K562 (cell line): ENCODE data around the gene RBM17. TPM values are rescaled to one million over a fixed set of nuclear protein-coding genes. Genes with fewer than 3 reads are reported as not detected.

Experiments
- ATAC-seq: fragments of 200-7000 bp; cut with Tn5 transposase; 3 replicates; pipeline ENCODE4 v1.9.1; 2020; ENCODE audit warnings: moderate library complexity
- BruUV-seq: library from RNA; stranded (reverse); fragments of 400-500 nt; replicated peaks from 2 replicates; lab custom pipeline; 2021; lab: Mats Ljungman, UMichigan
- CTCF ChIA-PET: fragments of 300-600 bp; formaldehyde crosslinking; extraction: SDS; loops from one replicate; lab custom pipeline; 2021; ENCODE audit warnings: low intra/inter-chr PET ratio; lab: Yijun Ruan, JAX
- POLR2A ChIA-PET: fragments of 300-600, 350-650 bp; sonication (Branson Sonifier 250); formaldehyde crosslinking; extraction: SDS; loops from one replicate; lab custom pipeline; 2021; ENCODE audit warnings: antibody characterized with exemption, inconsistent platforms; lab: Yijun Ruan, JAX
- DNase-seq, 4 experiments: peaks; one replicate each; pipeline versions ENCODE4 v3.0.0 to v3.0.0-alpha.2; 2011 to 2018; ENCODE audit warnings: low spot score in 3 of 4, mixed read lengths in 3 of 4; ENCODE audit errors: extremely low read depth in 1 of 4
- FAIRE-seq: peaks from 2 replicates; lab custom pipeline; 2011; peaks lifted over from hg19 to GRCh38; lab: Jason Lieb, UNC
- H2AFZ ChIP-seq: 2 replicates; pipeline ENCODE4 v1.6.0; 2011; ENCODE audit warnings: low read depth, low read length, control low read depth, inconsistent platforms
- H3K27ac ChIP-seq: fragments of 200-600 bp; 3 replicates; pipeline ENCODE4 v1.8.0; 2011; ENCODE audit warnings: low read depth, mild to moderate bottlenecking, control low read depth, inconsistent platforms, low read length, moderate library complexity, mixed read lengths; ENCODE audit errors: extremely low read depth
- H3K27me3 ChIP-seq, 2 experiments: fragments of 300-600 bp in 1 of 2; 2 replicates in 1 of 2; 3 replicates in 1 of 2; pipeline versions ENCODE4 v1.6.0 to v1.8.0; 2011; ENCODE audit warnings: inconsistent platforms in 2 of 2, low read length in 2 of 2, mild to moderate bottlenecking in 1 of 2, mixed read lengths in 1 of 2, moderate library complexity in 1 of 2; ENCODE audit not compliant: control insufficient read depth in 2 of 2, insufficient read depth in 2 of 2
- H3K36me3 ChIP-seq: fragments of 300-600 bp; 3 replicates; pipeline ENCODE4 v1.8.0; 2011; ENCODE audit warnings: mild to moderate bottlenecking, low read length, inconsistent platforms; ENCODE audit not compliant: control insufficient read depth, insufficient read depth
- H3K4me1 ChIP-seq, 2 experiments: fragments of 200-600 bp in 1 of 2; replicated peaks in 1 of 2; 2 replicates in 1 of 2; 3 replicates in 1 of 2; pipeline versions ENCODE4 v1.5.1 to v1.8.0; 2011; ENCODE audit warnings: inconsistent platforms in 2 of 2, low read length in 2 of 2, mild to moderate bottlenecking in 1 of 2, mixed read lengths in 1 of 2, moderate library complexity in 1 of 2; ENCODE audit not compliant: control insufficient read depth in 2 of 2, insufficient read depth in 2 of 2
- H3K4me2 ChIP-seq: 2 replicates; pipeline ENCODE4 v1.6.1; 2011; ENCODE audit warnings: low read length, control low read depth, inconsistent platforms, mixed read lengths; ENCODE audit not compliant: insufficient read depth
- H3K4me3 ChIP-seq: fragments of 200-600 bp; sonication (generic), shearing (Covaris generic); 2 replicates; pipeline ENCODE4 v1.5.1; 2016; ENCODE audit warnings: control low read depth, inconsistent platforms
- H3K79me2 ChIP-seq: fragments of 200-600 bp; 3 replicates; pipeline ENCODE4 v1.8.0; 2011; ENCODE audit warnings: low read length, inconsistent platforms; ENCODE audit not compliant: control insufficient read depth, insufficient read depth
- H3K9ac ChIP-seq, 2 experiments: 2 replicates each; pipeline versions ENCODE4 v1.6.0 to v1.6.1; 2011; ENCODE audit warnings: low read depth in 2 of 2, low read length in 2 of 2, control low read depth in 1 of 2, inconsistent platforms in 1 of 2, mild to moderate bottlenecking in 1 of 2, mixed read lengths in 1 of 2; ENCODE audit not compliant: insufficient read depth in 1 of 2
- H3K9me1 ChIP-seq: one replicate; pipeline ENCODE4 v1.6.0; 2011; ENCODE audit warnings: inconsistent platforms, mild to moderate bottlenecking, low read length, moderate library complexity; ENCODE audit not compliant: control insufficient read depth, insufficient read depth
- H3K9me3 ChIP-seq: replicated peaks from 2 replicates; pipeline ENCODE4 v1.5.1; 2011; ENCODE audit warnings: low read depth, low read length, inconsistent platforms; ENCODE audit not compliant: control insufficient read depth, insufficient read depth
- H4K20me1 ChIP-seq: replicated peaks from 2 replicates; pipeline ENCODE4 v1.6.1; 2011; ENCODE audit warnings: low read length, inconsistent platforms, mixed read lengths; ENCODE audit not compliant: control insufficient read depth, insufficient read depth
- CBFA2T3 ChIP-seq: fragments of 450-650 bp; IDR thresholded peaks from 2 replicates; pipeline ENCODE4 v1.6.1; 2017
- CBX1 ChIP-seq: sonication (generic); IDR thresholded peaks from 2 replicates; pipeline ENCODE4 v1.6.1; 2016; ENCODE audit warnings: antibody characterized with exemption, low read depth, mild to moderate bottlenecking
- ETS2 ChIP-seq: IDR thresholded peaks from 2 replicates; pipeline ENCODE4 v1.6.1; 2016; ENCODE audit warnings: borderline replicate concordance, missing genetic modification characterization, mild to moderate bottlenecking, moderate library complexity, missing compliant biosample characterization; ENCODE audit not compliant: poor library complexity, severe bottlenecking
- MCM5 ChIP-seq: fragments of 450-650 bp; IDR thresholded peaks from 2 replicates; pipeline ENCODE4 v1.6.1; 2016; ENCODE audit warnings: low read depth
- PHB ChIP-seq: fragments of 250-450 bp; sonication (Bioruptor Pico); IDR thresholded peaks from 2 replicates; pipeline ENCODE4 v1.5.0; 2021
- RNF2 ChIP-seq: sonication (generic); IDR thresholded peaks from 2 replicates; pipeline ENCODE4 v1.6.1; 2016
- ZFP30 ChIP-seq: fragments of 250-450 bp; sonication (Bioruptor Pico); IDR thresholded peaks from 2 replicates; pipeline ENCODE4 v1.8.0; 2022; ENCODE audit warnings: moderate library complexity, mild to moderate bottlenecking, inconsistent platforms, borderline replicate concordance
- ZNF780A ChIP-seq: fragments of 250-450 bp; sonication (Bioruptor Pico); IDR thresholded peaks from 2 replicates; pipeline ENCODE4 v1.5.0; 2021; ENCODE audit warnings: mild to moderate bottlenecking
- WGBS: fragments of 100-300 bp; shearing (Covaris generic); methylation state at CpG from one replicate; pipeline ENCODE4 v1.1.6; 2016; ENCODE audit warnings: low coverage, mixed read lengths; ENCODE audit not compliant: insufficient coverage; ENCODE audit errors: missing lambda C conversion rate; 5-methylcytosine and 5-hydroxymethylcytosine counted together
- in situ Hi-C: fragments of 300-500 bp; cut with MboI; formaldehyde crosslinking; loops from 4 replicates; pipeline ENCODE4 v1.15.0; 2018; ENCODE audit warnings: inconsistent platforms, mixed read lengths
- intact Hi-C: fragments of 100-400 bp; cut with micrococcal nuclease; formaldehyde crosslinking; loops from 2 replicates; pipeline ENCODE4 v1.14.2; 2022
- polyA plus RNA-seq, 8 experiments: library from polyadenylated mRNA; depleted of rRNA in 4 of 8; stranded (reverse) in 5 of 8; unstranded in 3 of 8; fragments of >200 nt; fragmentation: Nextera tagmentation in 2 of 8; fragmentation: Illumina TruSeq in 1 of 8; extraction: Ambion mirVana in 2 of 8; extraction: Trizol in 1 of 8; gene quantifications; 2 replicates each; pipeline versions ENCODE4 v1.2.1 to v1.2.3, GENCODE V29; 2011 to 2014; ENCODE audit warnings: inconsistent platforms in 1 of 8, missing spikeins in 1 of 8
- total RNA-seq, 7 experiments: library from RNA; depleted of rRNA in 6 of 7; stranded (reverse); fragments of >200 nt in 6 of 7; fragmentation: Illumina TruSeq in 2 of 7; extraction: Trizol in 2 of 7; gene quantifications; 2 replicates each; pipeline versions ENCODE4 v1.2.1 to v1.2.3, GENCODE V29; 2011 to 2021; ENCODE audit warnings: low replicate concordance in 1 of 7

RBM17 gene
- total and polyA plus RNA-seq, 9 of the 15 experiments (the other 6 are each of a cell fraction or from before 2014, with no cell fraction given) = 23.6 to 217 (median 124) TPM

DNA sequence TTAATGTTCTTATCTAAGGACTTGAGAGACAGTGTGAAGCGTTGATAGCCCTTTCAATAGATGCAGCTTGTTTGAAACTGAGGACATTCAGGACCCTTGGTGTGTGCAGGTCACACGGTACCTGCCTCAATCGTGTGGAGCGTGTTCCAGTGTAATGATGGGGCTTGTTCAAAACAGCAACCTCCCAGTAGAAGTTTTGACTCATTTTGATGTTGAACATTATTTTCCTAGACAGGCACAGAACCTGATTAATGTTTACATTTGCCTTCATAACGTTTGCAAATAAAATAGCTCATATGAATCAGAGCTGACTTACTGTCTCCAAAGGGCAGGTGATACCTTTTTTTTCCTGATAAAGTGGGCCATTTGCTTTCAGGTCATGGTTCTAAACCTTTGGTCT lies 21.3 kb downstream of the RBM17 start:
- no peak overlapping the region for H3K4me2 ChIP-seq
- no peaks in the 10 kb centered on the region; a peak in 1 of 5 replicates for H3K4me1 ChIP-seq
- peaks cover 96% of the 10 kb centered on the region for H3K36me3 ChIP-seq
- intact Hi-C loops = no loop called here
- no peak for TF ChIP-seq CBFA2T3
- no peak for TF ChIP-seq PHB (CRISPR knock-in tag)
- no peak for TF ChIP-seq ZFP30 (CRISPR knock-in tag)
- TF ChIP-seq ETS2 (tag) = no peak
- TF ChIP-seq MCM5 = no peak
- TF ChIP-seq ZNF780A (CRISPR knock-in tag) = no peak
- TF ChIP-seq CBX1 = no peak
- TF ChIP-seq RNF2 = no peak
- TF ChIP-seq, all 486 proteins: peak for 0
- Histone ChIP-seq H3K9me3 (no peaks in the 10 kb centered on the region), H2AFZ (no peak overlapping the region), H3K27ac (no peak overlapping the region), H3K9ac (no peak overlapping the region), H3K27me3 (no peaks in the 10 kb centered on the region), H3K4me3 (no peak overlapping the region), H3K79me2 (peaks cover 6% of the 10 kb centered on the region; the same call in 1 of the 3 replicates), H4K20me1 (no peaks in the 10 kb centered on the region), H3K9me1 (no peaks in the 10 kb centered on the region)
- no peak for DNase-seq
- BruUV-seq = no TSS peak
- WGBS = 78% methylated on average over 5 of the region's 5 CpGs
- ChIA-PET CTCF (interaction anchor here (1.6 to 3.5 kb wide), 3 partner anchors 41 to 296 kb away, joined by 4 to 37 read pairs (median 16); no protein-coding TSS in a partner anchor), POLR2A (no interaction called here)
- no peak for ATAC-seq
- FAIRE-seq = peak; percentile 6
- in situ Hi-C loops = loop anchor here (5.0 to 25.0 kb wide), 2 partner anchors 282 to 552 kb away; no protein-coding TSS in a partner anchor
